Rectal smooth muscle tissue (tissue), 1 donor: Measurements from ENCODE around the gene CENATAC.
"Not testable (repeated sequence)": the region's sequence is repeated elsewhere in the genome, so short reads cannot be mapped to it uniquely, and the experiment has no call there.

ENCODE experiments used
- H3K27ac ChIP-seq: one replicate; pipeline ENCODE4 v1.7.0; 2013; ENCODE audit warnings: low read depth, low read length, inconsistent platforms
- H3K27me3 ChIP-seq: one replicate; pipeline ENCODE4 v1.7.0; 2013; ENCODE audit warnings: low read length; ENCODE audit not compliant: control insufficient read depth, insufficient read depth
- H3K36me3 ChIP-seq: one replicate; pipeline ENCODE4 v1.7.0; 2013; ENCODE audit warnings: low read length; ENCODE audit not compliant: control insufficient read depth, insufficient read depth
- H3K4me1 ChIP-seq: one replicate; pipeline ENCODE4 v1.7.0; 2013; ENCODE audit warnings: low read length; ENCODE audit not compliant: control insufficient read depth, insufficient read depth
- H3K4me3 ChIP-seq: one replicate; pipeline ENCODE4 v1.7.0; 2013; ENCODE audit warnings: low read length
- H3K9ac ChIP-seq: one replicate; pipeline ENCODE4 v1.7.0; 2013; ENCODE audit warnings: low read length

Gene CENATAC

GRCh38 chr11:119006656-119007055 lies 8.7 kb downstream of the CENATAC start:
- Histone ChIP-seq H3K36me3 (peaks cover 6% of the 10 kb centered on the region), H3K4me3 (no peak overlapping the region), H3K27ac (no peak overlapping the region), H3K9ac (no peak overlapping the region), H3K27me3 (no peaks in the 10 kb centered on the region), H3K4me1 (no peaks in the 10 kb centered on the region)

- Histone ChIP-seq H3K36me3 (peaks cover 34% of the 10 kb centered on the region), H3K27me3 (no peaks in the 10 kb centered on the region), H3K4me3 (no peak overlapping the region), H3K4me1 (no peaks in the 10 kb centered on the region), H3K9ac (no peak overlapping the region), H3K27ac (no peak overlapping the region)
Observed at GRCh38 chr11:119011476-119012053, 13.6 kb downstream of the CENATAC start.

GRCh38 chr11:119012629-119013170 lies 14.8 kb downstream of the CENATAC start:
- Histone ChIP-seq H3K27ac (no peak overlapping the region), H3K4me3 (no peak overlapping the region), H3K36me3 (peaks cover 34% of the 10 kb centered on the region), H3K9ac (no peak overlapping the region), H3K27me3 (no peaks in the 10 kb centered on the region), H3K4me1 (peaks cover 8% of the 10 kb centered on the region)

GRCh38 chr11:119014209-119014924 lies 16.4 kb downstream of the CENATAC start:
- Histone ChIP-seq H3K4me3 (no peak overlapping the region), H3K9ac (no peak overlapping the region), H3K27ac (no peak overlapping the region), H3K36me3 (peaks cover 34% of the 10 kb centered on the region), H3K27me3 (no peaks in the 10 kb centered on the region), H3K4me1 (peaks cover 8% of the 10 kb centered on the region)

GRCh38 chr11:119015054-119015611 lies 17.2 kb downstream of the CENATAC start:
- Histone ChIP-seq H3K4me3 (no peak overlapping the region), H3K36me3 (peaks cover 31% of the 10 kb centered on the region), H3K4me1 (peaks cover 8% of the 10 kb centered on the region), H3K9ac (no peak overlapping the region), H3K27ac (no peak overlapping the region), H3K27me3 (no peaks in the 10 kb centered on the region)

GRCh38 chr11:119016216-119017009 lies 18.5 kb downstream of the CENATAC start:
- no peak overlapping the region for H3K9ac ChIP-seq
- H3K27ac ChIP-seq, result no peak overlapping the region
- H3K4me3 ChIP-seq, result no peak overlapping the region

GRCh38 chr11:119017377-119017776 lies 19.4 kb downstream of the CENATAC start:
- not testable (repeated sequence) for H3K4me1 ChIP-seq, H3K27me3 ChIP-seq
- H3K4me3 ChIP-seq, result peak overlapping the region; percentile 68
- peak overlapping the region; percentile 93 for H3K9ac ChIP-seq
- H3K27ac ChIP-seq, result peak overlapping the region; percentile 84
- peaks cover 23% of the 10 kb centered on the region for H3K36me3 ChIP-seq

More at GRCh38 chr11:119016216-119017009, 18.5 kb downstream of the CENATAC start:
- peaks cover 27% of the 10 kb centered on the region for H3K36me3 ChIP-seq
- H3K27me3 ChIP-seq, result no peaks in the 10 kb centered on the region
- peaks cover 8% of the 10 kb centered on the region for H3K4me1 ChIP-seq

GRCh38 chr11:119018074-119018938 lies 20.4 kb downstream of the CENATAC start, which contains the start of the genes RPS25 and TRAPPC4:
Gene RPS25 (minus strand): TSS chr11:119018343. CDS start chr11:119018284, 59 bp downstream.
Gene TRAPPC4 (plus strand): TSS chr11:119018766. CDS start chr11:119018796, 30 bp downstream.
- peaks cover 8% of the 10 kb centered on the region for H3K4me1 ChIP-seq
- H3K27me3 ChIP-seq, result no peaks in the 10 kb centered on the region
- peak within 1 kb of the TSS; percentile 93 for H3K9ac ChIP-seq
- H3K36me3 ChIP-seq, result peaks cover 19% of the 10 kb centered on the region
- H3K4me3 ChIP-seq, result peak within 1 kb of the TSS; percentile 68
- peak within 1 kb of the TSS; percentile 84 for H3K27ac ChIP-seq

- H3K9ac ChIP-seq, result no peak overlapping the region
- H3K4me3 ChIP-seq, result peak overlapping the region; percentile 17
- no peaks in the 10 kb centered on the region for H3K27me3 ChIP-seq
- peaks cover 26% of the 10 kb centered on the region for H3K36me3 ChIP-seq
- H3K4me1 ChIP-seq, result peaks cover 8% of the 10 kb centered on the region
- H3K27ac ChIP-seq, result no peak overlapping the region
Observed at GRCh38 chr11:119019996-119020395, 22.1 kb downstream of the CENATAC start.

GRCh38 chr11:119021631-119022030 lies 23.7 kb downstream of the CENATAC start:
- peaks cover 8% of the 10 kb centered on the region for H3K4me1 ChIP-seq
- peaks cover 17% of the 10 kb centered on the region for H3K36me3 ChIP-seq
- no peak overlapping the region for H3K4me3 ChIP-seq
- no peak overlapping the region for H3K27ac ChIP-seq
- H3K27me3 ChIP-seq, result no peaks in the 10 kb centered on the region
- H3K9ac ChIP-seq, result no peak overlapping the region

GRCh38 chr11:119023741-119024140 lies 25.8 kb downstream of the CENATAC start:
- H3K36me3 ChIP-seq, result peaks cover 21% of the 10 kb centered on the region
- H3K4me1 ChIP-seq, result no peaks in the 10 kb centered on the region
- H3K4me3 ChIP-seq, result no peak overlapping the region
- no peaks in the 10 kb centered on the region for H3K27me3 ChIP-seq
- H3K27ac ChIP-seq, result no peak overlapping the region
- no peak overlapping the region for H3K9ac ChIP-seq
